Activated T-helper 9 cell treated with anti-CD3 and anti-CD28 coated beads, Interleukin-2, amount 50 U/mL, for 16 hours (primary cell): ENCODE data around the gene NUMBL.
"Not testable (repeated sequence)": the region's sequence is repeated elsewhere in the genome, so short reads cannot be mapped to it uniquely, and the experiment has no call there.

Source experiments
- DNase-seq: peaks from one replicate; pipeline ENCODE4 v3.0.0-alpha.2; 2020; ENCODE audit warnings: low read depth

Gene NUMBL

GRCh38 chr19:40690050-40690692 is at the start of gene NUMBL:
TSS of gene NUMBL (minus strand) at chr19:40690651. CDS start at chr19:40690483, 168 bp downstream.
- DNase-seq = no peak

- DNase-seq = no peak
Observed at GRCh38 chr19:40739030-40739839, 48.8 kb upstream of the NUMBL start.

GRCh38 chr19:40737102-40737644 is 46.7 kb upstream of the NUMBL start:
- no peak for DNase-seq

GRCh38 chr19:40736661-40737060 is 46.2 kb upstream of the NUMBL start:
- DNase-seq = no peak

GRCh38 chr19:40735013-40735771 is 44.7 kb upstream of the NUMBL start:
- no peak for DNase-seq

- DNase-seq = no peak
Observed at GRCh38 chr19:40733149-40733548, 42.7 kb upstream of the NUMBL start.

- not testable (repeated sequence) for DNase-seq
Observed at GRCh38 chr19:40732304-40732703, 41.9 kb upstream of the NUMBL start.

GRCh38 chr19:40730065-40730464 is 39.6 kb upstream of the NUMBL start:
- not testable (repeated sequence) for DNase-seq

- DNase-seq = no peak
Observed at GRCh38 chr19:40726279-40726678, 35.8 kb upstream of the NUMBL start.

- no peak for DNase-seq
Observed at GRCh38 chr19:40724855-40725254, 34.4 kb upstream of the NUMBL start.

- no peak for DNase-seq
Observed at GRCh38 chr19:40724315-40724714, 33.9 kb upstream of the NUMBL start.

- no peak for DNase-seq
Observed at GRCh38 chr19:40723661-40724254, 33.3 kb upstream of the NUMBL start.

- no peak for DNase-seq
Observed at GRCh38 chr19:40721936-40722661, 31.6 kb upstream of the NUMBL start.

- DNase-seq = no peak
Observed at GRCh38 chr19:40721140-40721486, 30.7 kb upstream of the NUMBL start.

GRCh38 chr19:40719414-40719894 is 29.0 kb upstream of the NUMBL start:
- DNase-seq = no peak

- no peak for DNase-seq
Observed at GRCh38 chr19:40718774-40719391, 28.4 kb upstream of the NUMBL start.

GRCh38 chr19:40717880-40718773 is 27.7 kb upstream of the NUMBL start:
- no peak for DNase-seq

- DNase-seq = no peak
Observed at GRCh38 chr19:40717325-40717879, 27.0 kb upstream of the NUMBL start.
